Measurements from ENCODE around the gene ITPK1.
A peak's percentile ranks its signal among the peaks of the same experiment; 100 is the strongest.

ITPK1 gene

DNA sequence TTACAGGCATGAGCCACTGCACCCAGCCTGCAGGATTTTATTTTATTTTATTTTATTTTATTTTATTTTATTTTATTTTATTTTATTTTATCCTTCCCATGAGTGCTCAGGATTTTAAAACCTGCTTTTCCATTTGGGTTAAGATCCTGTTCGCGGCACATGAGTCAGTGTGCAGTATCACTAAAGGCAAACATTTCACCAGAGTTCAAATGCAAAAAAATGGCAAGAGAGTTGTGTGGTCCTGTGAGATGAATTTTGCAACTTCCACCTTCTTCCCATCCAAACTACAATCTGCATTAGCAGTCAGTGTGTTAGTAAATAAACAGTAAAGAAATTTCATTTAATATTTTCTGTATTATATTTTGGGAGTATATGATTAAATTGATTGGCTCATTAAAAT lies 39.9 kb upstream of the ITPK1 start:
- TF ChIP-seq, protein P1, sequence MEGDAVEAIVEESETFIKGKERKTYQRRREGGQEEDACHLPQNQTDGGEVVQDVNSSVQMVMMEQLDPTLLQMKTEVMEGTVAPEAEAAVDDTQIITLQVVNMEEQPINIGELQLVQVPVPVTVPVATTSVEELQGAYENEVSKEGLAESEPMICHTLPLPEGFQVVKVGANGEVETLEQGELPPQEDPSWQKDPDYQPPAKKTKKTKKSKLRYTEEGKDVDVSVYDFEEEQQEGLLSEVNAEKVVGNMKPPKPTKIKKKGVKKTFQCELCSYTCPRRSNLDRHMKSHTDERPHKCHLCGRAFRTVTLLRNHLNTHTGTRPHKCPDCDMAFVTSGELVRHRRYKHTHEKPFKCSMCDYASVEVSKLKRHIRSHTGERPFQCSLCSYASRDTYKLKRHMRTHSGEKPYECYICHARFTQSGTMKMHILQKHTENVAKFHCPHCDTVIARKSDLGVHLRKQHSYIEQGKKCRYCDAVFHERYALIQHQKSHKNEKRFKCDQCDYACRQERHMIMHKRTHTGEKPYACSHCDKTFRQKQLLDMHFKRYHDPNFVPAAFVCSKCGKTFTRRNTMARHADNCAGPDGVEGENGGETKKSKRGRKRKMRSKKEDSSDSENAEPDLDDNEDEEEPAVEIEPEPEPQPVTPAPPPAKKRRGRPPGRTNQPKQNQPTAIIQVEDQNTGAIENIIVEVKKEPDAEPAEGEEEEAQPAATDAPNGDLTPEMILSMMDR (IDR thresholded peaks at IDR 0.05; ENCODE audit: low read depth, low read length): no peak
- peak in 1 of 2 donors; percentile 16 for DNase-seq (ENCODE audit: low read depth in 2 of 2)
- H3K4me3 ChIP-seq (replicated peaks in 1 of 2; ENCODE audit: low read depth in 2 of 2, low read length in 2 of 2): no peak overlapping the region

DNA sequence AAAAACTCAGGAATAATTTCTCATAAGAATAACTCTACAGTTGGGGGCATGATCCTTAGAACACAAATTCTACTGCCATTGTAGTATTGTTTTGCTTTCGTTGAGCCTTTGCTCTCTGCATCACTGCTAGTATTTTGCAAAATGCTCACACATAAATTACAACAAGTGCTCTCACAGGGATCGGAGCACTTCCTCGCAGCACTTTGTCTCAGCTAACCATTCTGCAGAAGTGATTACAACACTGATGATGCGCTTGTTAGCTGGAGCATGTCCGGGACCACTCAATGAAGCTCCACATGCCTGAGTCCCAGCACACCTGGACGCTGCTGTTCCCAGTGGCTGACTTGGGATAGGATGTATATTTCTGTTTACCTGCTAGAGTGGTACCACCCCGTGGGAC lies 37.4 kb upstream of the ITPK1 start:
- TF ChIP-seq, protein P1 (IDR thresholded peaks at IDR 0.05; ENCODE audit: low read depth, low read length): no peak
- DNase-seq (ENCODE audit: low read depth in 2 of 2): no peak
- no peak overlapping the region for H3K4me3 ChIP-seq (replicated peaks in 1 of 2; ENCODE audit: low read depth in 2 of 2, low read length in 2 of 2)

DNA sequence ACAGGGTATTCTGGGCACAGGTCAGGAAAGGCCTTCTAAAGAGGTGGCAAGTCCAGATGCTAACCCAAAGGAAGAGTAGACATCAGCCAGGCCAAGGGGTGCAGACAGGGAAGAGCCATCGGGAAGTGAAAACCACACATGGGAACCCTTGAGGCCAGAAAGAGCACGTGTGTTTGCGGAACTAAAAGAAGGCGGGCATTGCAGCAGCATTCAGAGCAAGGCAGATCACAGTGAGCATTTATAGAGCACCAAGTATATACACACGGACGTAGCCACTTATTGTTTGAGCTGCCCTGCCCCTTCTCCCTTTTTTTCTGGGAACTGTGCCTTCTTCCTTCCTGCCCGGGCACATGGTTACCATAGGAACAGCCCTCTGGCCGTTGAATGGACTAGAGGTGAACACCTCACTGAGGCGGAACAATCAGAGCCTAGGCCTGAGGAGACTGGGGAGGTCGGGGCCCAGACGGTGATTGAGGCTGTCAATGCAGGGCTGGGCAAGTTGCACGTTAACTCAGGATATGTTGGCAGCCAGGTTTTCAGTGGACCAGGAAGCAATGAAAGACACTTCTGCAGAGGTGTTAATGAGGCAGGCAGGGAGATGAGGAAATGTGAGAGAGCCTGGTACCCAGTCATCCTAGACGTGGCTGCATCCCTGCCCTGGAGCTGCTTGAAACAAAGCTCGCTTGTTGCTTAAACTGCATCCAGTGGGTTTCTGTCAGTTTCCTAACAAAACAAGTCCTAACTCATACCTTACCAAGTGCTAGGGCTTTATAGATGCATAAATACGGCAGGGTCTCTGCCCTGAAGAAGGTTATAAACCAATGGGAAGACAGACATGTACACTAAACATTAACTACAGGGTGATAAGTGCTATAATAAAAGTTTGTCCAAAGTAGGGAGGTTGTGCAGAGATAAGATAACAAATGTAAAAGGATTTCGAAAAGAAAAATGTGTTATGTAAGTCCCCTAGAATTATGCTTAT lies 34.8 kb upstream of the ITPK1 start:
- TF ChIP-seq, protein P1 (IDR thresholded peaks at IDR 0.05; ENCODE audit: low read depth, low read length): no peak
- no peak overlapping the region for H3K4me3 ChIP-seq (replicated peaks in 1 of 2; ENCODE audit: low read depth in 2 of 2, low read length in 2 of 2)
- peak in 1 of 2 donors; percentile 20 for DNase-seq (ENCODE audit: low read depth in 2 of 2)

DNA sequence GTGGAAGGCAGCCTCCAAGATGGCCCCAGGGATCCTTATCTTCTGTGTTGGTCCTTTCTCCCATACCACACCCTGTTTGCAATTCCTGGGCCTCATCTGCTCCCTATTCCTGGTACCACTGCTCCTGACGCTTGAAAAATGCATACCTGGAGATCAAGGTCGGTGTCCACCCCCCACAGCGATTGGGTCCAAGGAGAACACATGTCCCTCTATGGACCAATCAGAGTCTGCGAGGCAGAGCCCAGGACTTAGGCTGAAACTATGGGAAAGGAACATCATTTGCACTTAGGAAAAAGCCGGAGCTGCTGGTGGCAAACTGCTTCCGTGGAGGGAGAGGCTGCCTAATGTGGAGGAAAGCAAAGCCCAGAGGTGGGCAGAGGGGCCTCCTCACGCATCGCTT lies 33.3 kb upstream of the ITPK1 start:
- H3K4me3 ChIP-seq (replicated peaks in 1 of 2; ENCODE audit: low read depth in 2 of 2, low read length in 2 of 2): no peak overlapping the region
- no peak for DNase-seq (ENCODE audit: low read depth in 2 of 2)
- TF ChIP-seq, protein P1 (IDR thresholded peaks at IDR 0.05; ENCODE audit: low read depth, low read length): no peak

DNA sequence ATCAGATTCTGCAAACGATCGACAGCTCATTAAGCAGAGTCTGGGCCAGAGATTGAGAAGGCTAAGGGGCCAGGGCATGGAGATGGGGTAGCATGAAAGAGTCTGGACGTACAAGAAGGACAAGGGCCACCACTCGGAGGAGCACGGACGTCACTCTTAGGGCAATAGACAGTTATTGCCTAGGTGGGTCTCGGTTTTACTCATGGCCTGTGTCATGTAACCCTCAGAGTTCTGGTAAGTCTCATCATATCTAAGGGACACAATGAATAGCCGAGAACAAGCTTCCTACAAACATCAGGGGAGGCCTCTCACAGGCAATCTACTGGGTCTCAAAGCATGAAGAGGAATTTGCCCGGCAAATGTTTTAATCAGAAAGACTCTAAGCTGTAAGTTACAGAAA lies 30.4 kb upstream of the ITPK1 start:
- no peak overlapping the region for H3K4me3 ChIP-seq (replicated peaks in 1 of 2; ENCODE audit: low read depth in 2 of 2, low read length in 2 of 2)
- TF ChIP-seq, protein P1 (IDR thresholded peaks at IDR 0.05; ENCODE audit: low read depth, low read length): no peak
- no peak for DNase-seq (ENCODE audit: low read depth in 2 of 2)

DNA sequence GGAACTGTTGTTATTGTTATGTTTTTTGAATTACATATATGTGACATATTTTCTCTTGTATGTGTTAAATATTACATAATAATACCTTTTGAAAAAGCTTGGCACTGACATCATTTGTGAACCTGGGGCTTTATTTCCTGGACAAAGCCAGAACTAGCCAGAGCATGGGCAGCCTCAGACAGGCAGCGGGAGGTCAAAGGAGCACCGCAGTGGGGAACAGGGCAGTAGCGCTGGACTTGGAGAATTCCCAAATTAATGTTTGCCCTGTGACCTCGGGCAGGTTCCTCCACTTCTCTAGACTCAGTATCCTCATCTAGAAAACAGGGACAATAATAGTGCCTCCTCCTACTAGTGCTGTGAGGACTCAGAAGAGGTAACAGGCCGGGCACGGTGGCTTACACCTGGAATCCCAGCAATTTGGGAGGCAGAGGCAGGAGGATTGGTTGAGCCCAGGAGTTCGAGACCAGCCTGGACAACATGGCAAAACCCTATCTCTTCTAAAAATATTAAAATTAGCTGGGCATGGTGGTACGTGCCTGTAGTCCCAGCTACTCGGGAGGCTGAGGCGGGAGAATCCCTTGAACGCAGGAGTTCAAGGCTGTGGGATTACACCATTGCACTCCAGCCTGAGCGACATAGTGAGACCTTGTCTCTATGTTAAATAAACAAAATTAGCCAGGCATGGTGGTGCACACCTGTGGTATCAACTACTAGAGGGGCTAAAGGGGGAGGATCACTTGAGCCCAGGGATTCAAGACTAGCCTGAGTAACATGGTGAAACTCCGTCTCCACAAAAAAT lies 27.3 kb upstream of the ITPK1 start:
- no peak for DNase-seq (ENCODE audit: low read depth in 2 of 2)
- TF ChIP-seq, protein P1 (IDR thresholded peaks at IDR 0.05; ENCODE audit: low read depth, low read length): no peak
- H3K4me3 ChIP-seq (replicated peaks in 1 of 2; ENCODE audit: low read depth in 2 of 2, low read length in 2 of 2): no peak overlapping the region

All from cardiac fibroblast (primary cell).